CD8-positive, alpha-beta memory T cell (primary cell): Measurements from ENCODE around the gene CCDC184. TPM values are rescaled to one million over a fixed set of nuclear protein-coding genes. Genes with fewer than 3 reads are reported as not detected.

Source experiments
- CTCF ChIA-PET: fragments of 350-600 bp; sonication (Branson Sonifier 250); formaldehyde crosslinking; loops from one replicate; lab custom pipeline; 2021; ENCODE audit warnings: antibody characterized with exemption; lab: Charles Lee
- POLR2A ChIA-PET: fragments of 350-600 bp; sonication (Branson Sonifier 250); formaldehyde crosslinking; loops from one replicate; lab custom pipeline; 2021; ENCODE audit warnings: antibody characterized with exemption; lab: Charles Lee
- DNase-seq, 5 donors: peaks; one replicate each; pipeline versions ENCODE4 v3.0.0 to v3.0.0-alpha.2; 2020 to 2022; ENCODE audit warnings: mixed read lengths in 1 of 5
- H3K27ac ChIP-seq: one replicate; pipeline ENCODE4 v1.7.0; 2013; ENCODE audit warnings: low read depth, mild to moderate bottlenecking, low read length, moderate library complexity
- H3K27me3 ChIP-seq: 2 replicates; pipeline ENCODE4 v1.7.0; 2013; ENCODE audit warnings: low read length, mild to moderate bottlenecking; ENCODE audit not compliant: insufficient read depth, poor library complexity, severe bottlenecking
- H3K36me3 ChIP-seq: 2 replicates; pipeline ENCODE4 v1.7.0; 2013; ENCODE audit warnings: mild to moderate bottlenecking, low read length, moderate library complexity; ENCODE audit not compliant: insufficient read depth
- H3K4me1 ChIP-seq: 2 replicates; pipeline ENCODE4 v1.7.0; 2013; ENCODE audit warnings: mild to moderate bottlenecking, low read length, moderate library complexity; ENCODE audit not compliant: insufficient read depth
- H3K4me3 ChIP-seq: 2 replicates; pipeline ENCODE4 v1.7.0; 2013; ENCODE audit warnings: mild to moderate bottlenecking, low read length
- H3K9me3 ChIP-seq: 2 replicates; pipeline ENCODE4 v1.7.0; 2013; ENCODE audit warnings: mild to moderate bottlenecking, low read length
- H3K27ac Mint-ChIP-seq, 8 donors: one replicate each; pipeline ENCODE4 v1.8.0; 2020 to 2021; ENCODE audit warnings: mixed read lengths in 8 of 8, mild to moderate bottlenecking in 6 of 8, inconsistent platforms in 3 of 8, moderate library complexity in 3 of 8
- H3K27me3 Mint-ChIP-seq, 2 donors: one replicate each; pipeline ENCODE4 v1.8.0; 2020 to 2021; ENCODE audit warnings: mixed read lengths in 2 of 2, mild to moderate bottlenecking in 1 of 2, moderate library complexity in 1 of 2
- H3K36me3 Mint-ChIP-seq, 3 donors: one replicate each; pipeline ENCODE4 v1.8.0; 2020 to 2021; ENCODE audit warnings: mixed read lengths in 3 of 3, inconsistent platforms in 1 of 3, mild to moderate bottlenecking in 1 of 3
- H3K4me1 Mint-ChIP-seq, 3 donors: one replicate each; pipeline ENCODE4 v1.8.0; 2020 to 2021; ENCODE audit warnings: mixed read lengths in 3 of 3, inconsistent platforms in 1 of 3, mild to moderate bottlenecking in 1 of 3
- H3K4me3 Mint-ChIP-seq, 7 donors: one replicate each; pipeline ENCODE4 v1.8.0; 2020 to 2021; ENCODE audit warnings: mixed read lengths in 7 of 7, mild to moderate bottlenecking in 6 of 7, moderate library complexity in 4 of 7, inconsistent platforms in 2 of 7
- H3K9me3 Mint-ChIP-seq, 5 donors: one replicate each; pipeline ENCODE4 v1.8.0; 2020 to 2022; ENCODE audit warnings: mixed read lengths in 5 of 5, mild to moderate bottlenecking in 3 of 5, moderate library complexity in 2 of 5, inconsistent platforms in 1 of 5
- polyA plus RNA-seq: library from polyadenylated mRNA; unstranded; fragments of 300-500 nt; fragmentation: Illumina TruSeq; gene quantifications from one replicate; pipeline ENCODE4 v1.2.3, GENCODE V29; 2021
- total RNA-seq, 2 experiments: library from RNA; stranded (reverse); gene quantifications; one replicate each; pipeline ENCODE4 v1.2.3, GENCODE V29; 2021

Gene CCDC184
- total and polyA plus RNA-seq, 3 experiments from 2014 or later, result 0.72 to 0.97 (median 0.91) TPM

- ChIA-PET CTCF (interaction anchor here (1.3 to 3.8 kb wide), 6 partner anchors 12 to 211 kb away, joined by 3 to 39 read pairs (median 10); partner anchors contain the start of genes ASB8, CCDC184 and ZNF641), POLR2A (interaction anchor here (0.7 to 3.9 kb wide), 8 partner anchors 12 to 243 kb away, joined by 3 to 29 read pairs (median 5); partner anchors contain the start of genes ASB8, CCDC184 and SENP1)
- peaks cover 0 to 31% (median 23%) of the 10 kb centered on the region in 3 donors for H3K36me3 Mint-ChIP-seq
- H3K27ac Mint-ChIP-seq, result peak overlapping the region; percentile 85 to 100 (median 96)
- Histone ChIP-seq H3K9me3 (no peaks in the 10 kb centered on the region), H3K4me3 (peak overlapping the region; percentile 94), H3K27me3 (no peaks in the 10 kb centered on the region), H3K27ac (peak overlapping the region; percentile 99), H3K4me1 (peaks cover 34% of the 10 kb centered on the region), H3K36me3 (no peaks in the 10 kb centered on the region)
- H3K27me3 Mint-ChIP-seq, result peaks cover 5 to 15% of the 10 kb centered on the region in 2 donors
- H3K9me3 Mint-ChIP-seq, result peaks cover 0 to 23% (median 14%) of the 10 kb centered on the region in 5 donors
- peak overlapping the region; percentile 87 to 93 (median 89) for H3K4me3 Mint-ChIP-seq
- peaks cover 45 to 65% (median 60%) of the 10 kb centered on the region in 3 donors for H3K4me1 Mint-ChIP-seq
- peak in 2 of 5 donors; percentile 7 to 60 for DNase-seq
These were observed 15.2 kb downstream of the CCDC184 start for GRCh38 chr12:48198672-48198971.

GRCh38 chr12:48198985-48199384, 15.5 kb downstream of the CCDC184 start:
- H3K27ac ChIP-seq, result peak overlapping the region; percentile 99
- DNase-seq, result no peak
- H3K4me3 ChIP-seq, result peak overlapping the region; percentile 94
- no peaks in the 10 kb centered on the region for H3K9me3 ChIP-seq
- no peaks in the 10 kb centered on the region for H3K36me3 ChIP-seq
- H3K4me1 ChIP-seq, result peaks cover 34% of the 10 kb centered on the region
- H3K4me3 Mint-ChIP-seq, result peak overlapping the region; percentile 87 to 93 (median 89)
- H3K36me3 Mint-ChIP-seq, result peaks cover 1 to 35% (median 23%) of the 10 kb centered on the region in 3 donors
- H3K9me3 Mint-ChIP-seq, result peaks cover 0 to 26% (median 14%) of the 10 kb centered on the region in 5 donors
- CTCF ChIA-PET, result interaction anchor here (0.6 to 3.8 kb wide), 6 partner anchors 12 to 211 kb away, joined by 3 to 39 read pairs (median 7); partner anchors contain the start of genes CCDC184 and ZNF641
- POLR2A ChIA-PET, result interaction anchor here (0.5 to 3.9 kb wide), 8 partner anchors 12 to 151 kb away, joined by 3 to 29 read pairs (median 5); partner anchors contain the start of genes ASB8, CCDC184 and SENP1
- H3K27ac Mint-ChIP-seq, result peak overlapping the region; percentile 85 to 100 (median 96)
- H3K4me1 Mint-ChIP-seq, result peaks cover 45 to 65% (median 60%) of the 10 kb centered on the region in 3 donors
- H3K27me3 ChIP-seq, result no peaks in the 10 kb centered on the region
- peaks cover 1 to 12% of the 10 kb centered on the region in 2 donors for H3K27me3 Mint-ChIP-seq

- peak in 1 of 5 donors; percentile 32 for DNase-seq
- Mint-ChIP-seq H3K4me3 (peak overlapping the region; percentile 87 to 93 (median 89)), H3K4me1 (peaks cover 45 to 65% (median 60%) of the 10 kb centered on the region in 3 donors), H3K27me3 (peaks cover 2 to 6% of the 10 kb centered on the region in 2 donors), H3K36me3 (peaks cover 7 to 43% (median 27%) of the 10 kb centered on the region in 3 donors), H3K27ac (peak overlapping the region; percentile 85 to 100 (median 95)), H3K9me3 (peaks cover 0 to 35% (median 19%) of the 10 kb centered on the region in 5 donors)
- H3K36me3 ChIP-seq, result no peaks in the 10 kb centered on the region
- H3K27me3 ChIP-seq, result no peaks in the 10 kb centered on the region
- ChIA-PET CTCF (interaction anchor here (0.6 to 3.8 kb wide), 6 partner anchors 11 to 33 kb away, joined by 3 to 39 read pairs (median 4); partner anchors contain the start of gene CCDC184), POLR2A (interaction anchor here (0.6 to 3.9 kb wide), 3 partner anchors 16 to 149 kb away, joined by 3 to 29 read pairs (median 3); partner anchors contain the start of gene CCDC184)
- H3K9me3 ChIP-seq, result no peaks in the 10 kb centered on the region
- H3K27ac ChIP-seq, result no peak overlapping the region
- peak overlapping the region; percentile 94 for H3K4me3 ChIP-seq
- H3K4me1 ChIP-seq, result peaks cover 34% of the 10 kb centered on the region
These were observed 16.4 kb downstream of the CCDC184 start for GRCh38 chr12:48199774-48200221.

- peak overlapping the region; percentile 13 to 93 (median 87) for H3K4me3 Mint-ChIP-seq
- H3K4me3 ChIP-seq, result peak overlapping the region; percentile 13
- H3K27me3 ChIP-seq, result no peaks in the 10 kb centered on the region
- CTCF ChIA-PET, result interaction anchor here (0.9 to 1.7 kb wide), 2 partner anchors 18 to 32 kb away, joined by 3 to 5 read pairs; no protein-coding TSS in a partner anchor
- no peak for DNase-seq
- H3K27ac ChIP-seq, result no peak overlapping the region
- peaks cover 0 to 41% (median 25%) of the 10 kb centered on the region in 5 donors for H3K9me3 Mint-ChIP-seq
- peaks cover 8 to 50% (median 27%) of the 10 kb centered on the region in 3 donors for H3K36me3 Mint-ChIP-seq
- H3K36me3 ChIP-seq, result no peaks in the 10 kb centered on the region
- no peaks in the 10 kb centered on the region for H3K9me3 ChIP-seq
- H3K27me3 Mint-ChIP-seq, result peaks cover 0 to 2% of the 10 kb centered on the region in 2 donors
- H3K27ac Mint-ChIP-seq, result peak overlapping the region in 6 of 8 donors; percentile 25 to 100 (median 93)
- peaks cover 45 to 63% (median 60%) of the 10 kb centered on the region in 3 donors for H3K4me1 Mint-ChIP-seq
- H3K4me1 ChIP-seq, result peaks cover 34% of the 10 kb centered on the region
- POLR2A ChIA-PET, result no interaction called here
These were observed 17.6 kb downstream of the CCDC184 start for GRCh38 chr12:48201091-48201490.

DNA sequence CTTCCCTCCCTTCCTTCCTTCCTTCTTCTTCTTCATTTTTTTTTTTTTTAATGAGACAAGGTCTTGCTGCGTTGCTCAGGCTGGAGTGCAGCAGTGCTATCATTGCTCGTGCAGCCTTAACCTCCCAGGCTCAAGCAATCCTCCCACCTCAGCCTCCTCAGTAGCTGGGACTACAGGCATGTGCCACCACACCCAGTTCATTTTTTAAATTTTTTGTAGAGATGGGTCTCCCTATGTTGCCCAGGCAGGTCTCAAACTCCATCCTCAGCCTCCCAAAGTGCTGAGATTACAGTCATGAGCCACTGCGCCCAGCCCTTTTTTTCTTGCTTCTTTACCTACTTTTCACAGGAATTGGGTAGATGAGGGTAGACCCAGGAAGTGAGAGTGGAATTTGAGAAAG, 18.1 kb downstream of the CCDC184 start:
- ChIA-PET CTCF (interaction anchor here (1.7 kb wide), 1 partner anchor 19 kb away, joined by 5 read pairs; no protein-coding TSS in a partner anchor), POLR2A (no interaction called here)
- H3K27me3 Mint-ChIP-seq, result peaks cover 0 to 2% of the 10 kb centered on the region in 2 donors
- H3K4me1 Mint-ChIP-seq, result peaks cover 45 to 60% (median 59%) of the 10 kb centered on the region in 3 donors
- peaks cover 8 to 54% (median 29%) of the 10 kb centered on the region in 3 donors for H3K36me3 Mint-ChIP-seq
- Histone ChIP-seq H3K9me3 (no peaks in the 10 kb centered on the region), H3K4me1 (peaks cover 34% of the 10 kb centered on the region), H3K27ac (no peak overlapping the region), H3K4me3 (no peak overlapping the region), H3K27me3 (no peaks in the 10 kb centered on the region), H3K36me3 (no peaks in the 10 kb centered on the region)
- H3K4me3 Mint-ChIP-seq, result peak overlapping the region in 3 of 7 donors; percentile 33 to 64 (median 44)
- no peak overlapping the region for H3K27ac Mint-ChIP-seq
- H3K9me3 Mint-ChIP-seq, result peaks cover 3 to 45% (median 29%) of the 10 kb centered on the region in 5 donors
- no peak for DNase-seq

- ChIA-PET POLR2A (no interaction called here), CTCF (interaction anchor here (1.2 kb wide), 1 partner anchor 20 kb away, joined by 4 read pairs; the partner anchor contains the start of gene CCDC184)
- Mint-ChIP-seq H3K27me3 (peaks cover 0 to 2% of the 10 kb centered on the region in 2 donors), H3K9me3 (peaks cover 11 to 57% (median 42%) of the 10 kb centered on the region in 5 donors), H3K4me3 (peak overlapping the region in 1 of 7 donors; percentile 8), H3K27ac (peak overlapping the region in 1 of 8 donors; percentile 11), H3K36me3 (peaks cover 8 to 63% (median 29%) of the 10 kb centered on the region in 3 donors), H3K4me1 (peaks cover 39 to 52% (median 50%) of the 10 kb centered on the region in 3 donors)
- Histone ChIP-seq H3K4me1 (peaks cover 29% of the 10 kb centered on the region), H3K36me3 (no peaks in the 10 kb centered on the region), H3K27me3 (no peaks in the 10 kb centered on the region), H3K9me3 (no peaks in the 10 kb centered on the region), H3K27ac (no peak overlapping the region), H3K4me3 (no peak overlapping the region)
- no peak for DNase-seq
These were observed 19.3 kb downstream of the CCDC184 start for GRCh38 chr12:48202766-48203165.

DNA sequence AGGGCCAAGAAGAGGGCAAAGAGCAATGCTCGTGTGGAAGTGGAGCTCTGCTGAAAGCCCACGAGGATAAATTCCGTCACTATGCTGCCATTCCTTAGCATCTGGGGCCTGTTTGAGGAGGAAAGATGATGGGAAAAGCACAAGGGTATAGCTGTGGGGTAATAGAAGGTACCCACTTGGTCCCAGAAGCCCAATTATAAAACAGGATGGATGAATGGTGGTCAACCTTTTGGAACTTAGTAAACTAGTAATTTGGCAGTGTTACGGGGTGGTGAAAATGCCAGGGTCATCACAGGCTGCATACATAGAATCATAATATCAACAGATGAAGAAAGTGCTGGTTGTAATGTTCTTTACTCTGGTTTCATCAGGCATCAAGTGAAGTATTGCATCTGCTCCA, 19.7 kb downstream of the CCDC184 start, which contains the start of gene OR10AD1:
Gene OR10AD1, minus strand, starts transcription at position 101 of the 400 bp plus-strand sequence. Its CDS starts 0 bp downstream, at position 101.
- H3K36me3 Mint-ChIP-seq, result peaks cover 8 to 63% (median 24%) of the 10 kb centered on the region in 3 donors
- H3K27ac Mint-ChIP-seq, result peak within 1 kb of the TSS in 2 of 8 donors; percentile 12 to 15

More for the DNA sequence above, 19.7 kb downstream of the CCDC184 start, which contains the start of gene OR10AD1:
- Histone ChIP-seq H3K36me3 (no peaks in the 10 kb centered on the region), H3K4me1 (peaks cover 29% of the 10 kb centered on the region), H3K9me3 (peaks cover under 1% of the 10 kb centered on the region), H3K27ac (no peak within 1 kb of the TSS), H3K27me3 (no peaks in the 10 kb centered on the region), H3K4me3 (no peak within 1 kb of the TSS)
- peaks cover 0 to 2% of the 10 kb centered on the region in 2 donors for H3K27me3 Mint-ChIP-seq
- DNase-seq, result no peak
- peaks cover 39 to 49% (median 48%) of the 10 kb centered on the region in 3 donors for H3K4me1 Mint-ChIP-seq
- peaks cover 11 to 62% (median 46%) of the 10 kb centered on the region in 5 donors for H3K9me3 Mint-ChIP-seq
- ChIA-PET CTCF (interaction anchor here (1.2 kb wide), 2 partner anchors 13 to 20 kb away, joined by 3 to 4 read pairs; partner anchors contain the start of gene CCDC184), POLR2A (interaction anchor here (0.5 kb wide), 1 partner anchor 88 kb away, joined by 3 read pairs; no protein-coding TSS in a partner anchor)
- H3K4me3 Mint-ChIP-seq, result peak within 1 kb of the TSS in 2 of 7 donors; percentile 8 to 20
